B cell (primary cell): ENCODE data around the gene ATP11C.
"Not testable (repeated sequence)": the region's sequence is repeated elsewhere in the genome, so short reads cannot be mapped to it uniquely, and the experiment has no call there.

Experiments
- EZH2 ChIP-seq: IDR thresholded peaks from 2 replicates; pipeline ENCODE4 v1.6.1; 2012; ENCODE audit warnings: borderline replicate concordance, low read depth, mild to moderate bottlenecking, moderate library complexity, low read length; ENCODE audit not compliant: insufficient read depth, poor library complexity, severe bottlenecking
- TF ChIP-seq, protein P1 (sequence below): fragments of 200-600 bp; IDR thresholded peaks from one replicate; pipeline ENCODE4 v1.8.0; 2022; ENCODE audit warnings: antibody characterized with exemption, mild to moderate bottlenecking

DNA sequence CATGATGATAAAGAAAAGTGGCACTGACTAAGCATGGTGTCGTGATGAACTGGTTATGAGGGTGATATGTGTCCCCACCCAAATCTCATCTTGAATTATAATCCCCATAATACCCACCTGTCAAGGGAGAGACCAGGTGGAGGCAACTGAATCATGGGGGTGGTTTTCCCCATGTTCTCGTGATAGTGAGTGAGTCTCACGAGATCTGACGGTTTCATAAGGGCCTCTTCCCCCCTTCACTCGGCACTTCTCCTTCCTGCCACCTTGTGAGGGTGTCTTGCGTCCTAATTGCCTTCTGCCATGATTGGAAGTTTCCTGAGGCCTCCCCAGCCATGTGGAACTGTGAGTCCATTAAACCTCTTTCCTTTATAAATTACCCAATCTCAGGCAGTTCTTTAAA lies 11.7 kb downstream of the ATP11C start:
- TF ChIP-seq, protein P1, sequence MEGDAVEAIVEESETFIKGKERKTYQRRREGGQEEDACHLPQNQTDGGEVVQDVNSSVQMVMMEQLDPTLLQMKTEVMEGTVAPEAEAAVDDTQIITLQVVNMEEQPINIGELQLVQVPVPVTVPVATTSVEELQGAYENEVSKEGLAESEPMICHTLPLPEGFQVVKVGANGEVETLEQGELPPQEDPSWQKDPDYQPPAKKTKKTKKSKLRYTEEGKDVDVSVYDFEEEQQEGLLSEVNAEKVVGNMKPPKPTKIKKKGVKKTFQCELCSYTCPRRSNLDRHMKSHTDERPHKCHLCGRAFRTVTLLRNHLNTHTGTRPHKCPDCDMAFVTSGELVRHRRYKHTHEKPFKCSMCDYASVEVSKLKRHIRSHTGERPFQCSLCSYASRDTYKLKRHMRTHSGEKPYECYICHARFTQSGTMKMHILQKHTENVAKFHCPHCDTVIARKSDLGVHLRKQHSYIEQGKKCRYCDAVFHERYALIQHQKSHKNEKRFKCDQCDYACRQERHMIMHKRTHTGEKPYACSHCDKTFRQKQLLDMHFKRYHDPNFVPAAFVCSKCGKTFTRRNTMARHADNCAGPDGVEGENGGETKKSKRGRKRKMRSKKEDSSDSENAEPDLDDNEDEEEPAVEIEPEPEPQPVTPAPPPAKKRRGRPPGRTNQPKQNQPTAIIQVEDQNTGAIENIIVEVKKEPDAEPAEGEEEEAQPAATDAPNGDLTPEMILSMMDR = not testable (repeated sequence)
- not testable (repeated sequence) for TF ChIP-seq EZH2
